ENCODE measurements around the gene SWI5.
A peak's percentile ranks its signal among the peaks of the same experiment; 100 is the strongest.
"Not testable (repeated sequence)": the region's sequence is repeated elsewhere in the genome, so short reads cannot be mapped to it uniquely, and the experiment has no call there.

The SWI5 gene

GRCh38 chr9:128276008-128276573, at the start of gene SWI5:
SWI5 (plus strand) TSS chr9:128276276.
- Histone ChIP-seq H3K9me3 (ENCODE audit: control insufficient read depth in 1 of 2, low read length in 2 of 2) (no peaks in the 10 kb centered on the region), H3K4me1 (ENCODE audit: control insufficient read depth in 1 of 2, insufficient read depth in 2 of 2, low read length in 2 of 2) (peaks cover 6 to 38% of the 10 kb centered on the region in 2 donors), H3K4me3 (ENCODE audit: low read depth in 1 of 2, low read length in 2 of 2) (peak within 1 kb of the TSS; percentile 90 to 96), H3K27ac (ENCODE audit: low read length) (peak within 1 kb of the TSS; percentile 85), H3K27me3 (ENCODE audit: low read depth, low read length) (no peaks in the 10 kb centered on the region), H3K36me3 (ENCODE audit: control insufficient read depth in 1 of 2, insufficient read depth in 2 of 2, low read length in 2 of 2) (peaks cover 15 to 25% of the 10 kb centered on the region in 2 donors)

- Histone ChIP-seq H3K27me3 (ENCODE audit: low read depth, low read length) (no peaks in the 10 kb centered on the region), H3K4me1 (ENCODE audit: control insufficient read depth in 1 of 2, insufficient read depth in 2 of 2, low read length in 2 of 2) (no peaks in the 10 kb centered on the region), H3K36me3 (ENCODE audit: control insufficient read depth in 1 of 2, insufficient read depth in 2 of 2, low read length in 2 of 2) (peaks cover 0 to 8% of the 10 kb centered on the region in 2 donors), H3K27ac (ENCODE audit: low read length) (no peak overlapping the region), H3K9me3 (ENCODE audit: control insufficient read depth in 1 of 2, low read length in 2 of 2) (no peaks in the 10 kb centered on the region), H3K4me3 (ENCODE audit: low read depth in 1 of 2, low read length in 2 of 2) (no peak overlapping the region)
These were observed 49.7 kb upstream of the SWI5 start for GRCh38 chr9:128226412-128226801.

GRCh38 chr9:128230897-128231296, 45.2 kb upstream of the SWI5 start:
- H3K4me1 ChIP-seq (ENCODE audit: control insufficient read depth in 1 of 2, insufficient read depth in 2 of 2, low read length in 2 of 2); H3K36me3 ChIP-seq (ENCODE audit: control insufficient read depth in 1 of 2, insufficient read depth in 2 of 2, low read length in 2 of 2); H3K27ac ChIP-seq (ENCODE audit: low read length); H3K9me3 ChIP-seq (ENCODE audit: control insufficient read depth in 1 of 2, low read length in 2 of 2); H3K4me3 ChIP-seq (ENCODE audit: low read depth in 1 of 2, low read length in 2 of 2); H3K27me3 ChIP-seq (ENCODE audit: low read depth, low read length): not testable (repeated sequence)

- H3K4me1 ChIP-seq (ENCODE audit: control insufficient read depth in 1 of 2, insufficient read depth in 2 of 2, low read length in 2 of 2): no peaks in the 10 kb centered on the region
These were observed 44.2 kb upstream of the SWI5 start for GRCh38 chr9:128231638-128232527.

GRCh38 chr9:128232528-128233428, 43.3 kb upstream of the SWI5 start:
- Histone ChIP-seq H3K27me3 (ENCODE audit: low read depth, low read length) (no peaks in the 10 kb centered on the region), H3K4me3 (ENCODE audit: low read depth in 1 of 2, low read length in 2 of 2) (no peak overlapping the region), H3K4me1 (ENCODE audit: control insufficient read depth in 1 of 2, insufficient read depth in 2 of 2, low read length in 2 of 2) (no peaks in the 10 kb centered on the region), H3K36me3 (ENCODE audit: control insufficient read depth in 1 of 2, insufficient read depth in 2 of 2, low read length in 2 of 2) (no peaks in the 10 kb centered on the region), H3K27ac (ENCODE audit: low read length) (no peak overlapping the region), H3K9me3 (ENCODE audit: control insufficient read depth in 1 of 2, low read length in 2 of 2) (no peaks in the 10 kb centered on the region)

More at GRCh38 chr9:128231638-128232527, 44.2 kb upstream of the SWI5 start:
- Histone ChIP-seq H3K4me3 (ENCODE audit: low read depth in 1 of 2, low read length in 2 of 2) (no peak overlapping the region), H3K27ac (ENCODE audit: low read length) (peak overlapping the region; percentile 25), H3K27me3 (ENCODE audit: low read depth, low read length) (no peaks in the 10 kb centered on the region), H3K9me3 (ENCODE audit: control insufficient read depth in 1 of 2, low read length in 2 of 2) (no peaks in the 10 kb centered on the region), H3K36me3 (ENCODE audit: control insufficient read depth in 1 of 2, insufficient read depth in 2 of 2, low read length in 2 of 2) (no peaks in the 10 kb centered on the region)

- no peaks in the 10 kb centered on the region for H3K27me3 ChIP-seq (ENCODE audit: low read depth, low read length)
- H3K4me3 ChIP-seq (ENCODE audit: low read depth in 1 of 2, low read length in 2 of 2): no peak overlapping the region
- no peaks in the 10 kb centered on the region for H3K9me3 ChIP-seq (ENCODE audit: control insufficient read depth in 1 of 2, low read length in 2 of 2)
- H3K4me1 ChIP-seq (ENCODE audit: control insufficient read depth in 1 of 2, insufficient read depth in 2 of 2, low read length in 2 of 2): no peaks in the 10 kb centered on the region
- no peak overlapping the region for H3K27ac ChIP-seq (ENCODE audit: low read length)
- H3K36me3 ChIP-seq (ENCODE audit: control insufficient read depth in 1 of 2, insufficient read depth in 2 of 2, low read length in 2 of 2): no peaks in the 10 kb centered on the region
These were observed 42.2 kb upstream of the SWI5 start for GRCh38 chr9:128233817-128234406.

- H3K9me3 ChIP-seq (ENCODE audit: control insufficient read depth in 1 of 2, low read length in 2 of 2): no peaks in the 10 kb centered on the region
- H3K4me1 ChIP-seq (ENCODE audit: control insufficient read depth in 1 of 2, insufficient read depth in 2 of 2, low read length in 2 of 2): peaks cover 4 to 18% of the 10 kb centered on the region in 2 donors
- no peak overlapping the region for H3K27ac ChIP-seq (ENCODE audit: low read length)
- no peaks in the 10 kb centered on the region for H3K27me3 ChIP-seq (ENCODE audit: low read depth, low read length)
- no peaks in the 10 kb centered on the region for H3K36me3 ChIP-seq (ENCODE audit: control insufficient read depth in 1 of 2, insufficient read depth in 2 of 2, low read length in 2 of 2)
- H3K4me3 ChIP-seq (ENCODE audit: low read depth in 1 of 2, low read length in 2 of 2): no peak overlapping the region
These were observed 34.0 kb upstream of the SWI5 start for GRCh38 chr9:128242124-128242523.

- Histone ChIP-seq H3K36me3 (ENCODE audit: control insufficient read depth in 1 of 2, insufficient read depth in 2 of 2, low read length in 2 of 2) (no peaks in the 10 kb centered on the region), H3K4me3 (ENCODE audit: low read depth in 1 of 2, low read length in 2 of 2) (peak overlapping the region in 1 of 2 donors; percentile 30), H3K27ac (ENCODE audit: low read length) (no peak overlapping the region), H3K9me3 (ENCODE audit: control insufficient read depth in 1 of 2, low read length in 2 of 2) (no peaks in the 10 kb centered on the region), H3K4me1 (ENCODE audit: control insufficient read depth in 1 of 2, insufficient read depth in 2 of 2, low read length in 2 of 2) (peaks cover 4 to 18% of the 10 kb centered on the region in 2 donors), H3K27me3 (ENCODE audit: low read depth, low read length) (no peaks in the 10 kb centered on the region)
These were observed 33.3 kb upstream of the SWI5 start for GRCh38 chr9:128242828-128243214.

- H3K36me3 ChIP-seq (ENCODE audit: control insufficient read depth in 1 of 2, insufficient read depth in 2 of 2, low read length in 2 of 2): no peaks in the 10 kb centered on the region
- peaks cover 4 to 18% of the 10 kb centered on the region in 2 donors for H3K4me1 ChIP-seq (ENCODE audit: control insufficient read depth in 1 of 2, insufficient read depth in 2 of 2, low read length in 2 of 2)
- peak overlapping the region in 1 of 2 donors; percentile 30 for H3K4me3 ChIP-seq (ENCODE audit: low read depth in 1 of 2, low read length in 2 of 2)
- H3K27me3 ChIP-seq (ENCODE audit: low read depth, low read length): no peaks in the 10 kb centered on the region
- no peak overlapping the region for H3K27ac ChIP-seq (ENCODE audit: low read length)
- H3K9me3 ChIP-seq (ENCODE audit: control insufficient read depth in 1 of 2, low read length in 2 of 2): no peaks in the 10 kb centered on the region
These were observed 32.7 kb upstream of the SWI5 start for GRCh38 chr9:128243215-128244018.

GRCh38 chr9:128244091-128244836, 31.8 kb upstream of the SWI5 start:
- Histone ChIP-seq H3K36me3 (ENCODE audit: control insufficient read depth in 1 of 2, insufficient read depth in 2 of 2, low read length in 2 of 2) (no peaks in the 10 kb centered on the region), H3K9me3 (ENCODE audit: control insufficient read depth in 1 of 2, low read length in 2 of 2) (no peaks in the 10 kb centered on the region), H3K27me3 (ENCODE audit: low read depth, low read length) (no peaks in the 10 kb centered on the region), H3K4me3 (ENCODE audit: low read depth in 1 of 2, low read length in 2 of 2) (peak overlapping the region; percentile 19 to 30), H3K4me1 (ENCODE audit: control insufficient read depth in 1 of 2, insufficient read depth in 2 of 2, low read length in 2 of 2) (peaks cover 4 to 18% of the 10 kb centered on the region in 2 donors), H3K27ac (ENCODE audit: low read length) (peak overlapping the region; percentile 16)
